ENCODE measurements around the gene IRS2.

Gene IRS2

DNA sequence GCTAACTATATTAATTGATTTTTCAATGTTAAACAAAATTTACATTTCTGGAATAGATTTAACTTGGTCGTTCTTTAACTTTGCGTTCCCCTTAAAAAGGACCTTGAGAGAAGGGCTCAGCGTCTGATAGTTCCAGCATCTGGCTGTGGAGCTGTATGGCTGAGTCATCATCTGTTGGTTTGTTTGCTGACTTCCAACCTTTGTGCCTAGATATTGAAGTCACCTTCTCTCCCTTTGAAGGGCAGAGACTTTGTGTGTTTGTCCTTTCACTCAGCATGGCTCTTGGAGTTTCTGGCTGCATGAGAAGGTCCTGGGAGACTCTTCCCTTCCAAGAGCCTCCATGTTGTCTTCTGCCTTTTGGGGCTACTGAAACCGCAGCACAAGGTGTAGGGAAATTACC is 16.6 kb upstream of the IRS2 start:
- DNase-seq (ENCODE audit: low read depth) = no peak

DNA sequence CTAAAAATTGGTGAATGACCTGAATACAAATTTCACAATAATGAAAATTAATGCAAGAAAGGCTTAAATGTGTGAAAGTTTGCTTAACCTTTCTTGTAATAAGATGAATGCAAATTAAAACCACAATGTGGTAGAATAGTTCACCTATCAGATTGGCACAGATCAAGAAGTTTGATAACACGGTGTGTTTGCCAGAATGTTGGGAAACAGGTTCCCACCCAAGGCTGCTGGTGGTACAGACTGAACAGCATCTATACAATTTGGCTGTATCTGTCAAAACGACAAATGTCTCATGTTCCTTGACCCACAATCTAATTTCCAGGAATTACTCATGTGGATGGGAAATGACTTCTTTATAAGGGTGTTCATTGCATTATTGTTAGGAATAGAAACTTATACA is 8.6 kb upstream of the IRS2 start:
- no peak for DNase-seq (ENCODE audit: low read depth)

DNA sequence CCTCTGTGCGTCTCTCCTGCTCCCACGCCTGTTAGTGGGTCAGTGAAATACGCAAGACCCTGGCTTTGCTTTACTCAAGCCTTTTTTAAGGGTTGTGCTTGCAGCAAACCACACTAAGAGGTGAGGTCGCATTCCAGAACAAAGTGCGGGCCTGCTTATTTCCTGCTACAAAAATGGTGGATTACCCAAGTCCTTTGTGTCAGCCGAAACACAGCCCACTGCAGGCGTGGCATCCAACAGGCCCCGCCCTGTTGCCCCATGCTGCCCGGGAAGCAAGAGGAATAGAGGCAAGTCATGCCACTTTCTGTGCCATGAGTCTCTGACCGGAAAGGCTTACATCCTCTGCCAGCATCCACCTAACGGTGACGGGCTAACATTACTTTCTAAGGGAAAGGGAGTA is 7.7 kb upstream of the IRS2 start:
- DNase-seq (ENCODE audit: low read depth) = no peak

DNA sequence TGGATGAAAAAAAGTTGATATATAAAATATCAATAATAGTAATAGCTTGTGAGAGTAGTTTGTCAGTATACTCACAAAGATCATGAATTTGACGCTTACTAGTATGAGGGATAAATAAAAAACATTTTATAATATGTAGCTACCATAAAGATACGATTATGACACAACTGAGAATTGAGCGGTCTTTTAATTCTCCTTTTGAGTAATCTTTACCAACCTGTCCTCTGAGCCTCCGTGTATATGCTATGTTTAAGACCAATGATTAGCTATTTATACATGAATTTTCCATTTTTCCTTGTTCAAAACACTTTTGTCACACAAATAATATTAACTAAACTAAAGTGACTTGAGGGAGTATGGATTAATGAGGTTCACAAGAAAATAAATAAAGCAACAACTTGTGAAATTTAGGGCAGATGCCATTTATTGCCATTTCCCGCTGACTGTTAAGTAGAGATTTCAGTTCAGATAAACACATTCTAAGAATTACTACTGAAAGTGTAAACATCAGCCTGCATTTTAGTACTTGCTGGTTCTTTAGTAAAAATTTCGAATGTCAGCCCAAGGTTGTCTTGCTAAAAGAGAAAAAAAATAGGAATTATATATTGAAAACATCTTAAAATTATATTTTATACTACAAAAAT is 6.2 kb upstream of the IRS2 start:
- DNase-seq (ENCODE audit: low read depth) = no peak

DNA sequence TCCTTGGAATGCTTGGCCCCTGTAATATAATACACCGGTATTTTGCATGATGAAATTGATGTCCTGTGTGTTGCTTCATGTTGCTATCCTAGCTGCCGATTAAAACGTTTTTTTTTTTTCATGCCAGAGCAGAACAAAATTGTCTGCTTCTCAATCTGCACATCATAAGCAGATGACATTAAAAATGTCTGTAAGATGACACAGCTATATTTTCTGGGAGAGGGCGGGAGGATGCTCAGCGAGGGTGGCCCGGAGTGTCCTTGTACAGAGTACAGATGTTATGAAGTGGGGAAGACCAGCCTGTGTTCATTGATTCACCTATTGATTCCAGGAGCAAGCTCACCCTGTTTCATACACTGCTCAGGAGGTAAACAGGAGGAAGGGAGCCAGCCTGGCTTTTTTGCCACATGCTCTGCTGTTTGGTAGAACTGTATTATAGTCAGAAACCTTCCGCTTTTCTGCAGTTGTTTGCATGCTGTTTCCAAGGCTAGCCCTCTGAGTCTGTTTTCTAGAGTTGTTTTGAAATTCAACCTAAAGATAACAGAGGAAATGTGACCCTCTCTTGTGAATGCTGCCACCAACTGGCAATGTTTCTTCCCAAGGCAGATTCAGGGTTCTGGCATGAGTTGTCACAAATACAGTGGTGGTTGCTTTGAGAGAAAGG is 4.7 kb upstream of the IRS2 start:
- DNase-seq (ENCODE audit: low read depth) = no peak

DNA sequence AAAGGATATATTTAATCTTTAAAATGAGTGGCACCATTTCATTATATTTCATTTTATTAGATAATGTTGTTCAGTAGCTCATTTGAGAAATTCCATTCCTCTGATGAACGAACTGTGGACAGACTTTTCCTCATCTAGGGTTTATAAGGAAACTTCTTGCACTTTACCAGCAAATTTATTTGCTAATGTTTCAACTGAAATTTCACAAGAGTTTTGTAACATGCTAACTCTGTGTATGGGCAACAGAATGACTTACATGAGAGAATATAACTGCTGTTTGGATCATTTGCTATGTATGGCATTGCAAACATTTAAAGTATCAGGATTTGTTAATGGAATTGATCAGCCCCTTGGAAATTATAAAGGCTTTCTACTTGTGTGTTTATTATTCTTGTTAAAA is 3.7 kb upstream of the IRS2 start:
- no peak for DNase-seq (ENCODE audit: low read depth)

DNA sequence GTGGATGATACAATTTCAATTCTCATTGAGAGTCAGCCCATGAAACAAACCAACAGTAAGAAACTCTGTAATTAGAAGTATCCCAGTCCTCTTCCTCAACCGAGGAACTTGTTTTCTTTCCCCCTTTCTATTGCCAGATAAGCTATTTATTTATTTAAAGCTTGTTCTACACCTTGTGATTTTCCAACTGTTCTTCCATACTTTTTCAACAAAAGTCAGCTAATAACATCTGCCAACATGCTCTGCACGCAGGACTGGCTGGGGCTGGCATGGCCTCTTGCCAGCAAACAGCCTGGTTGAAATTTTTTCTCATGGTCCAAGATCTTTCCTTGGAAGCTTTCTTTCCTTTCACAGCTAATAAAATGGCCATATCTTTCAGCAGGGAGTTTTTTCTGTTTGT is 2.9 kb upstream of the IRS2 start:
- DNase-seq (ENCODE audit: low read depth) = no peak

DNA sequence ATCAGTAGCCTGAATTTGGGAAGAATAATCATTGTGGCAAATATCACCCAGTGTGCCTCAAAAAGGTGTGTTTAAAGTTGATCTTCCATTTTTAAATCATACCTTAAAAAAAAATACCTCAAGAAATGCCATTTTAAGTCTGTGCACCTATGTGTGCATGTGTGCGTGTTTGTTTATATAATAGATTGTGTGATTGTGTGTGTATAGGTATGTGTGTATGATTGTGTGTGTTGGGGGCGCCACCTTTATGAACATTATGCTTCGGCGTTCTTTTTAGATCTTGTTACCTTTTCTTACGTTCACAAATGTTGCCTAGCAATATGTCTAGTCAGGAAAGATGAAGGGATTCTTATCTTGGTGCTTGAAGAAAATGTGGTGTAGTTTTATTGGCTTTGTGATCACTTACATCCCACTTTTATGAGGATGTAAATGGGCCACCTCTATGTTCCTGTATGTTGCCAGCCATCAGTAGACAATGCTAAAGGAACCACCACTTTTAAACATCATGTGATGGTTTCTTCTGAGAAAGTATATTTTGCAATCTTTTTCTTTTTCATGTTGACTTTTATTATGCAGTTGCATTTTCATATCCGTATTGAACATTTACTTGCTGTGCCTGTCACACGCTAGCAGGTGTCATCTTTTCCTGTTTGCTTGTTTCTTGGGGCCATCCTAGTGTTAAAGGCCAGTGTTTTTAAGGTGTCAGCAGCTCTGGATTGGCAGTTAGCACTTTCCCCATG is 2.2 kb upstream of the IRS2 start:
- no peak for DNase-seq (ENCODE audit: low read depth)

DNA sequence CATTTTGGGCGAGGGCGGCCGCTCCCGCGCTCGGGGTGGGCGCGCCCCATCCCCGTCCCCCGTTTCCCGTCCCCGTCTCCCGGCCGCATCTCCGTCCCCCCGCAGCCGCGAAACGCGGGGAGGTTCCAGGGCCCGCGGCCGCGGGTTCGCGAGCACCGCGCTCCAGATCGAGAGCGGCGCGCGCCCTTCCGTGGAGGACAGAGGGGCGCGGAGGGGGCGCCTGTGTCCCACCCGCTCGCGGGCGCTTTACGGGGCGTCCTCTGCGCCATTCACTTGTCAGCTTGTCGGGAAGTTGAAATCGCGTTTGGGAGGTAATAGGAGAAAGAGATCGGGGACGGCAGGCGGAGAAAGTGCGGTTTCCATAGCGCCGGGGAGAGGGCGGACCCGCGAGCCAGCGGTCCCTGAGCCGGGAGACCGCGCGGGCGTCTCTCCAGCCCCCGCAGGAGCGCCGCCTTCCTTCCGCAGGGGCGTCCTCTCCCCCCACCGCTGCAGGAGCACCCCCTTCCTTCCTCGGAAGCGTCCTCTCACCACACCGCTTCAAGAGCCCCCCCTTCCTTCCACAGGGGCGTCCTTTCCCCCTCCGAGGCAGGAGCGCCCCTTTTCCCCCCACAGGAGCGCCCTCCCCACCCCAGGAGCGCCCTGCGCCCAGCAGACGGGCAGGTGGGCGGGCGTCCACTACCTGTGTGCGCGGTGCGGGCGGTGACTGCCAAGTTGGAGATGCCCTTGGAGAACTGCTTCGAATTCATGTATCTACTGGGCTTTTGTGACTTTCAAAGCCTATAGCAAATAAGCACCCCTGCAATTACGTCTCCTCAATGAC is 962 bp upstream of the IRS2 start:
- no peak for DNase-seq (ENCODE audit: low read depth)

DNA sequence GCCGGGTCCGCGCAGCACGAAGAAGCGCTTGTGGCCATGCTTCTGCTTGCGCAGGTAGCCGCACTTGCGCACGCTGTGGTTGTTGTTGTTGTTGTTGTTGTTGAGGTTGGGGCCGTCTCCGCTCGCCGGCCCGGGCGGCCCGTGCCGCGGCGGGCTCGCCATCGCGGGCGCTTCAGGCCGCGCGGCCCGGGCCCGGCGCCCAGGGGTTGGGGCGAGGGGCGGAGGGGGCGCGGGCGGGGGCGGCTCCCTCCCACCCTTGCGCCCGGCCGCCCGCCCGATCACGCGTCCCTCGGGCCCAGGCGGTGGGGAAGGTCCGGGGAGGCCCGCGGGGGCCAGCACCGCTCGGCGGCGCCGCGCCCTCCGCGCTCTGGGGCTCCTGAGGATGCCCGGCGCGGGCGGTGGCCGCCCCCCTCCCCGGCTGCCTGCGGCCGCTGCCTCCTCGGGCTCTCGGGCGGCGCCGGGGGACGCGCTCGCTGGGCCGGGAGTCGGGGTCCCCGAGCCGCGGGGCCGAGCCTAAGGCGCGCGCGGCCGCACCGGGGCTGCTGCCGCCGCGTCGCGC is 412 bp downstream of the IRS2 start:
- no peak for DNase-seq (ENCODE audit: low read depth)

DNA sequence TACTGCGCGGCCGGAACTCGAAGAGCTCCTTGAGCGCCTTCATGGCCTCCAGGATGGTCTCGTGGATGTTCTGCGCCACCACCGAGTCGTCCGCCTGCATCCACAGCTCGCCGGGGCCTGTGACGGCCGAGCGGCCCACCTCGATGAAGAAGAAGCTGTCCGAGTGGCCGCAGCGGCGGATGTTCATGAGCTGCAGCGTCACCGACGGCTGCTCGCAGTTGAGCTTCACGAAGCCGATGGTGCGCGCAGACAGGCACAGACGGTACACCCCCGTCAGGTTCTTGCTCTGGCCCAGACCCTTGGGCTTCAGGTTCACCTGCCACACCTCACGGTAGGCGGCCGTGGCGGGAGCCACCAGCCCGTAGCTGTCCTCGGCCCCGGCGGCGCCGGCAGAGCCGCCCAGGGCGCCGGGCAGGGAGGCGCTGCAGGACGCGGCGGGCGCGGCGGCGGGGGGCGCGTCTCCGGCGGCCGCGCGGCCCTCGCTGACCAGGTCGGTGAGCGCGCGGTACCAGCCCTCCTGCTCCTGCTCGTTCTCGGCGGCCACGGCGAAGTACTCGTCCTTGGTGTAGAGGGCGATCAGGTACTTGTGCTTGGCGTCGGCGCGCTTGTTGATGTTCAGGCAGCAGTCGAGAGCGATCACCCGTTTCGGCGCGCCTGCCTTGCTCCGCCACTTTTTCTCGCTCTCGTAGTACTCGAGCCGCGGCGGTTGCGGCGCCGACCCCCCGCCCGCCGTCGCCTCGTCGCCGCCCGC is 1.1 kb downstream of the IRS2 start:
- no peak for DNase-seq (ENCODE audit: low read depth)

DNA sequence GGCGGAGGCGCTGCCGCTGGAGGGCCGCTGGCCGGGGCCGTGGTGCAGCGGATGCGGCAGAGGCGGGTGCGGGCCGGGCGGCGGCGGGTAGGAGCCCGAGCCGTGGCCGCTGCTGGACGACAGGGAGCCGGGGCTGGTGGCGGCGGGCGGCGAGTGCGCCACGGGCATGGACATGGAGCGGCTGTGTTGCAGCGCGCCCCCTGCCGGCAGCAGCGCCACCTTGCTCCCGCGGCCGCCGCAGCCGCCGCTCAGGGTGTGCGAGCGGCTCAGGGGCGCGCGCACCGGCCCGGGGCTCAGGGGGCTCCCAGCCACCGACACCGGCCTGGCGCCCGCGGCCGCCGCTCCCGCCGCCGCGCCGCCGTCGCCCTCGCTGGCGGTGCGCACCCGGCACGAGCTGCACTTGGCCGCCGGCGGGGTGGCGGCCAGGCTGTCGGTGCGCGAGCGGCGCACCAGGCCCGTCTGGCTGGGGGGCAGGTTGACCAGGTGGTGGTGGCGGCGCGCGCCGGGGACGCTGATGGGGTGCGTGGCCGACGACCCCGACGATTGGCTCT is 1.7 kb downstream of the IRS2 start:
- DNase-seq (ENCODE audit: low read depth) = no peak

DNA sequence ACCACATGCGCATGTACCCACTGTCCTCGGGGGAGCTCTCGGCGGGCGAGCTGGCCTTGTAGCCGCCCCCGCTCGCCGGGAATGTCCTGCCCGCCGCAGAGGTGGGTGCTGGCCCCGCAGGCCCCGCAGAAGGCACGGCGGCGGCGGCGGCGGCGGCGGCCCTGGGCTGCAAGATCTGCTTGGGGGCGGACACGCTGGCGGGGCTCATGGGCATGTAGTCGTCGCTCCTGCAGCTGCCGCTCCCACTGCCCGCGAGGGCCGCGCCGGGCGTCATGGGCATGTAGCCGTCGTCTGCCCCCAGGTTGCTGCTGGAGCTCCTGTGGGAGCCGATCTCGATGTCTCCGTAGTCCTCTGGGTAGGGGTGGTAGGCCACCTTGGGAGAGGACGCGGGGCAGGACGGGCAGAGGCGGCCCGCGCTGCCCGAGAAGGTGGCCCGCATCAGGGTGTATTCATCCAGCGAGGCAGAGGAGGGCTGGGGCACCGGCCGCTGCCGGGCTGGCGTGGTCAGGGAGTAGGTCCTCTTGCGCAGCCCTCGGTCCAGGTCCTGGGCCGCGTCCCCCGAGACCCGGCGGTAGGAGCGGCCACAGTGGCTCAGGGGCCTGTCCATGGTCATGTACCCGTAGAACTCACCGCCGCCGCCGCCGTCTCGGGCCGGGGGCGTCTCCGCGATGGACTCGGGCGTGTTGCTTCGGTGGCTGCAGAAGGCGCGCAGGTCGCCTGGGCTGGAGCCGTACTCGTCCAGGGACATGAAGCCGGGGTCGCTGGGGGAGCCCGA is 2.4 kb downstream of the IRS2 start:
- no peak for DNase-seq (ENCODE audit: low read depth)

DNA sequence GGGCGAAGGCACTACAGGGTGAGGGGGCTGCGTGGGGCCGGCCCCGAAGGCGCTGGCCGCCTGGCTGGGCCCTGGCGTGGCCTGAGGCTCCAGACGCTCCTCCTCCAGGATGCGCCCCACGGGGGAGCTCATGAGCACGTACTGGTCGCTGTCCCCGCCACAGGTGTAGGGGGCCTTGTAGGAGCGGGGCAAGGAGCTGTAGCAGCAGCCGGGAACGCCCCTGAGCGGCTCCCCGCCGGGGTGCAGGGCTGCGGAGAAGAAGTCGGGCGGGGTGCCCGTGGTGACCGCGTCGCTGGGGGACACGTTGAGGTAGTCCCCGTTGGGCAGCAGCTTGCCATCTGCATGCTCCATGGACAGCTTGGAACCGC is 3.0 kb downstream of the IRS2 start:
- DNase-seq (ENCODE audit: low read depth) = no peak

DNA sequence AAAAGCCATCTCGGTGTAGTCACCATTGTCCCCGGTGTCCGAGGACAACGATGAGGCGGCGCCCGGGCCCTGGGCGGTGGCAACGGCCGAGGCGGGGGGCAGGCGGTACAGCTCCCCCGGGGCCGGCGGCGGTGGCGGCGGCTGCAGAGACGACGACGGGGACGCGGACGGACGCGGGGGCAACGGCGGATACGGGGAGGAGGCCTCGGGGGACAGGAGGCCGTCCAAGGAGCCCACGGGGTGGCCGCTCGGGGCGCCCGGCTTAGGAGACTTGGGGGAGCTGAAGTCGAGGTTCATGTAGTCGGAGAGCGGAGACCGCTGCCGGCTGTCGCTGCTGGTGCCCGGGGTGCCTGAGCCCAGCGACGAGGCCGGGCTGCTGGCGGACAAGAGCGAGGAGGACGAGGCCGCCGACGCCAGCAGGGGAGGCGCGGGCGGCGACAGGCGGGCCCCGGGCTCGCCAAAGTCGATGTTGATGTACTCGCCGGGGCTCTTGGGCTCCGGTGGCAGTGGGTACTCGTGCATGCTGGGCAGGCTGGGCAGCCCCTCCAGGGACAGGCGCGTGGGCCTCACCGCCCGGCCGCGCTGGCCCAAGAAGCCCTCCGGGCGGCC is 3.5 kb downstream of the IRS2 start:
- no peak for DNase-seq (ENCODE audit: low read depth)

DNA sequence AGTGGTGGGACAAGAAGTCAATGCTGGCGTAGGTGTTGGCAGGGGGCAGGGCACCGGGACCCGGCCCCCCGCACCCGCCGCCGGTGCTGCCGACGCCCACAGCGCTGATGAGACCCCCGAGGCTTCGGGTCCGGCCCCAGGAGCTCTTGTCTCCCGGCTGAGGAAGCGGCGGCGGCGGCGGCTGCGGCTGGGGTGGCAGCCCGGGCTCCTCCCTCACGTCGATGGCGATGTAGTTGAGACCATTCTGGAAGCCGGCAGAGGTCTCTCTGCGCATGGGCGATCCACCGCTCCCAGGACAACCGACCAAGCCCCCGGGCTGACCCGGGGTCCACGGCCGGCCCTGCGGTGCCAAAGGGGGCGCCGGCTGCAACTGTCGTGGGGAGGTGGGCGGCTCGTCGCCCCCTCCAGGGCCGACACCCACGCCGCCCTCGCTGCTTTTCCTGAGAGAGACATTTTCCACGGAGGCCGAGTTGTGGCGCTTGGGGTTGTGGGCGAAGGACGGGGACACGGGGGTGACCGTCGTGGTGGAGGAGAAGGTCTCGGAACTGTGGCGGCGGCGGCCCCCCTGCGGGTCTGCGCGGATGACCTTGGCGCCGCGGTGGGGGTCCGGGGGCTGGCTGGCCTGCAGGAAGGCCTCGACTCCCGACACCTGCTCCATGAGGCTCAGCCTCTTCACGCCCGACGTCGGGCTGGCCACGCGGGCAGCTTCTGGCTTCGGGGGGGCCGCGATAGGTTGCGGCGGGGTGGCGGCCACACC is 4.1 kb downstream of the IRS2 start:
- no peak for DNase-seq (ENCODE audit: low read depth)

DNA sequence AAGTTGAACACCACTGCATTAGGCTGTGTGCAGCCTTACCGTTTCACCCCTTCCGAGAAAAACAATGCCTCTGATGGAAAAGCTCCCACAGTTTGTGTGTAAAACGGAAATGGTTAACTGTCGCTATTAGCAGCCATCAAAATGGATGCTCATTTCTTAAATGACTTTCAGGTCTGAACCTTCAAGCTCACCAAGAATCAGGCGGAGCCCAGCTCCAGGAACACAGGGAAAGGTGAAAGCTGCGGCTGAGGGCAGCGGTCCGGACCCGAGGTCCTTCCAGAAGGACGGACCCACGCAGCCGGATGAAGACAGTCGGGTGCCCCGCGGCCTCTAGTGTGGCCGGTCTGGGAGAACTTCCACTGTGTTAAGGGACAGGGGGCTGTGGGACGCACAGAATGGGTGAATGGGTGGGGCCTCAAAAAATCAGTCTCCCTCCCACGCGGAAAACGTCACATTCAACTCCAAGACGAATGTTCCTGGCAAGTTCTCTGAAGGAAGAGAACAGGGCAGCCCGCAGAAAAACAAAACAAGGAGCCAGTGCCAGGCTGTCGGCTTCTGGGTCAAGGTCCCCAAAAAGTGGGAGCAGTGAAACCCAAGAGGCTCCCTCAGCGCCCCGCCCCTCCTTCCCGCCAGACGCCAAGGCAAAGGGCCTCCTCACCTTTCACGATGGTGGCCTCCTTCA is 4.9 kb downstream of the IRS2 start:
- no peak for DNase-seq (ENCODE audit: low read depth)

DNA sequence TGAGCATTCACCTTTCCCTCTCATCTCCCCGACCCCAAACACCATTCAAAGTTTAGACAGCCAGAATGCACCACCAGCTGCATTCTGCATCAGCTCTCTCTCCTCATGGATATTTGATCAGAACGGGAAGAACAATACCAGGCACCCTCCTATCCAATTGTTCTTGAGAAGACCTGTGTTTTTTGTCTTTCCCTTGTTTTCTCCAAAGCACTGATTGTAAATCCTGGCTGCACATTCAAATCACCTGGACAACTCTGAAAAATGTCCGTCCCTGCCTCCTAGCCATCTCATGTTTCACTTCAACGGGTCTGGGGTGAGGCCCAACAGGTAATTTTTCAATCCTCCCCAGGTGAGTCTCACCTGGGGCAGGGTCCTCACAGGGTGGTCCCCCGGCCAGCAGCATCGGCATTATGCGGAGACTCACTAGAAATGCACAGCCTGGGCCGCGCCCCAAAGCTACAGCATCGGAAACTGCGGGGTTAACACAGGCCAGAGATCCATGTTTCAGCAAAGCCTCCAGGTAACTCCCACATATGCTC is 5.5 kb downstream of the IRS2 start:
- no peak for DNase-seq (ENCODE audit: low read depth)

Data from GM04504 (cell line).